ENCODE data around the gene KMT5C.

GRCh38 chr19:55391191-55391670 is 51.6 kb downstream of the KMT5C start:
- TF ChIP-seq, protein P1, sequence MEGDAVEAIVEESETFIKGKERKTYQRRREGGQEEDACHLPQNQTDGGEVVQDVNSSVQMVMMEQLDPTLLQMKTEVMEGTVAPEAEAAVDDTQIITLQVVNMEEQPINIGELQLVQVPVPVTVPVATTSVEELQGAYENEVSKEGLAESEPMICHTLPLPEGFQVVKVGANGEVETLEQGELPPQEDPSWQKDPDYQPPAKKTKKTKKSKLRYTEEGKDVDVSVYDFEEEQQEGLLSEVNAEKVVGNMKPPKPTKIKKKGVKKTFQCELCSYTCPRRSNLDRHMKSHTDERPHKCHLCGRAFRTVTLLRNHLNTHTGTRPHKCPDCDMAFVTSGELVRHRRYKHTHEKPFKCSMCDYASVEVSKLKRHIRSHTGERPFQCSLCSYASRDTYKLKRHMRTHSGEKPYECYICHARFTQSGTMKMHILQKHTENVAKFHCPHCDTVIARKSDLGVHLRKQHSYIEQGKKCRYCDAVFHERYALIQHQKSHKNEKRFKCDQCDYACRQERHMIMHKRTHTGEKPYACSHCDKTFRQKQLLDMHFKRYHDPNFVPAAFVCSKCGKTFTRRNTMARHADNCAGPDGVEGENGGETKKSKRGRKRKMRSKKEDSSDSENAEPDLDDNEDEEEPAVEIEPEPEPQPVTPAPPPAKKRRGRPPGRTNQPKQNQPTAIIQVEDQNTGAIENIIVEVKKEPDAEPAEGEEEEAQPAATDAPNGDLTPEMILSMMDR (IDR thresholded peaks at IDR 0.05; ENCODE audit: low read depth, low read length), result no peak
- no peak for TF ChIP-seq EZH2phosphoT487 (IDR thresholded peaks at IDR 0.05; ENCODE audit: low read depth)

Measured in OCI-LY3 (cell line).